Chondrocyte (in vitro differentiated cells): ENCODE measurements around the gene PPFIA1. TPM values are rescaled to one million over a fixed set of nuclear protein-coding genes. Genes with fewer than 3 reads are reported as not detected.

ENCODE experiments used
- DNase-seq: peaks from one replicate; pipeline ENCODE4 v3.0.0; 2021; ENCODE audit warnings: mixed read lengths, low spot score
- H3K27ac Mint-ChIP-seq: one replicate; pipeline ENCODE4 v1.8.0; 2021; ENCODE audit warnings: mild to moderate bottlenecking, moderate library complexity, mixed read lengths; ENCODE audit not compliant: unreplicated experiment
- H3K27me3 Mint-ChIP-seq: 2 replicates; pipeline ENCODE4 v1.8.0; 2021; ENCODE audit warnings: low read depth, mixed read lengths
- H3K36me3 Mint-ChIP-seq: 2 replicates; pipeline ENCODE4 v1.8.0; 2021; ENCODE audit warnings: low read depth, mixed read lengths
- H3K4me1 Mint-ChIP-seq: 2 replicates; pipeline ENCODE4 v1.8.0; 2021; ENCODE audit warnings: low read depth, mild to moderate bottlenecking, mixed read lengths
- H3K4me3 Mint-ChIP-seq: one replicate; pipeline ENCODE4 v1.8.0; 2021; ENCODE audit warnings: mild to moderate bottlenecking, moderate library complexity, mixed read lengths; ENCODE audit not compliant: unreplicated experiment
- H3K9me3 Mint-ChIP-seq: 2 replicates; pipeline ENCODE4 v1.8.0; 2021; ENCODE audit warnings: low read depth, mixed read lengths
- total RNA-seq: library from RNA; stranded (reverse); gene quantifications from 3 replicates; pipeline ENCODE4 v1.2.1, GENCODE V29; 2021
- TF ChIP-seq, protein P1 (sequence below): fragments of 200-600 bp; sonication (generic); IDR thresholded peaks from 2 replicates; pipeline ENCODE4 v1.5.0; 2021; ENCODE audit warnings: antibody characterized with exemption, mild to moderate bottlenecking, moderate library complexity

The PPFIA1 gene
- total RNA-seq, 1 donor from 2014 or later, result 63.5 TPM

DNA sequence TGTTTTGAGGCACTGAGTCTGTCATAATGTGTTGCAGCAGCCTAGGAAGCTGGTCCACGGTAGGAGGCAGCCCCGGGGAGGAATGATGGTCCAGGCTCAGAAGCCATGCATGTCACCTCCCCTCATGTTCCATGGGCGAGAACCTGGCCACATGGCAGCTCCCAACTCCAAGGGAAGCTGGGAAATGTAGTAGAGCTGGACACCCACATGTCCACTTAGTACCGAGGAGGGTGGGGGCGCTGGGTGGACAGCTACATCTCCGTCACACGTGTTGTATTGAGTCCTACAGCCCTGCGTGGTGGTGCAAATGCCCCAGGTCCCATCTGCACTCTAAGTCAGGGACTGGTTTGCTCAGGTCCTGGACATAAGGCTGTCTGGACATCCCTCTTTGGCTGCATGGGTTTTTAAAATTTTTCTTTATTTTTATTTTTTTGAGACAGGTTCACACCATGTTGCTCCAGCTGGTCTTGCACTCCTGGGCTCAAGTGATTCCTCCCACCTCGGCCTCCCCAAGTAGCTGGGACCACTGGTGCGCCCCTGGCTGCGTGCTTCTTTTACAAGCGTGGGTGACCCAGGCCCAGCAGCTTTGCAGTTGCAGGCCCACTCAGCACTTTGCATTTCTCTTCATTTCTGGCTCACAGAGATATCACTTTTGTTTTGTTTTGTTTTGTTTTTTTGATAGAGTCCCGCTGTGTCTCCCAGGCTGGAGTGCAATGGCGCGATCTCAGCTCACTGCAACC is 123.9 kb downstream of the PPFIA1 start:
- Mint-ChIP-seq H3K9me3 (no peaks in the 10 kb centered on the region), H3K4me1 (peaks cover 15% of the 10 kb centered on the region), H3K27ac (no peak overlapping the region), H3K27me3 (no peaks in the 10 kb centered on the region), H3K36me3 (no peaks in the 10 kb centered on the region), H3K4me3 (no peak overlapping the region)
- TF ChIP-seq, protein P1, sequence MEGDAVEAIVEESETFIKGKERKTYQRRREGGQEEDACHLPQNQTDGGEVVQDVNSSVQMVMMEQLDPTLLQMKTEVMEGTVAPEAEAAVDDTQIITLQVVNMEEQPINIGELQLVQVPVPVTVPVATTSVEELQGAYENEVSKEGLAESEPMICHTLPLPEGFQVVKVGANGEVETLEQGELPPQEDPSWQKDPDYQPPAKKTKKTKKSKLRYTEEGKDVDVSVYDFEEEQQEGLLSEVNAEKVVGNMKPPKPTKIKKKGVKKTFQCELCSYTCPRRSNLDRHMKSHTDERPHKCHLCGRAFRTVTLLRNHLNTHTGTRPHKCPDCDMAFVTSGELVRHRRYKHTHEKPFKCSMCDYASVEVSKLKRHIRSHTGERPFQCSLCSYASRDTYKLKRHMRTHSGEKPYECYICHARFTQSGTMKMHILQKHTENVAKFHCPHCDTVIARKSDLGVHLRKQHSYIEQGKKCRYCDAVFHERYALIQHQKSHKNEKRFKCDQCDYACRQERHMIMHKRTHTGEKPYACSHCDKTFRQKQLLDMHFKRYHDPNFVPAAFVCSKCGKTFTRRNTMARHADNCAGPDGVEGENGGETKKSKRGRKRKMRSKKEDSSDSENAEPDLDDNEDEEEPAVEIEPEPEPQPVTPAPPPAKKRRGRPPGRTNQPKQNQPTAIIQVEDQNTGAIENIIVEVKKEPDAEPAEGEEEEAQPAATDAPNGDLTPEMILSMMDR, result no peak
- DNase-seq, result peak; percentile 50

DNA sequence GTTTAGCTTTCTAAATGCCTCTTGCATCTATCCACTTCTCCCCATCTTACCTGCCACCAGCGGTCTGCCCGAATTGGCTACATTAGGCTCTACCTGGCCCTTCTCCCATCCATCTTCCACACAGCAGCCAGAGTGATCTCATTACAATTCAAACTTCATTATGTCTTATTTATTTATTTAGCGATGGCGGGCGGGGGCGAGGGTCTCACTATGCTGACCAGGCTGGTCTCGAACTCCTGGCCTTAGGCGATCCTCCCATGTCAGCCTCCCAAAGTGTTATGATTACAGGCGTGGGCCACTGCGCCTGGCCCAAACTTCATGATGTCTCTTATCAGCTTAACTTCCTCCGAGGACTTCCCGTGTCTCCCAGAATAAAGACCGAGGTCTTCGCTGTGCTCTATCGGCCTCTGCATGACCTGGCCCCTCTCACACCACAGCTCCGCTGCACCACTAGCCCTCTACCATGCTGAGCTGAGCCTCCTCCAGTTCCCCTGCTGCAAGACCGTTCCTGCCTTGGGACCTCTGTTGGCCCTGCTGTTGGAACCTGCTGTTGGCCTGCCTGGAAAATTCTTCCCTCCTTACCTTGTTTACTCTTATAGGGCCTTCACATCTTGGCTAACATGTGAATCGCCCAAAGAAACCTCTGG is 127.0 kb downstream of the PPFIA1 start:
- Mint-ChIP-seq H3K4me1 (peaks cover 34% of the 10 kb centered on the region), H3K9me3 (no peaks in the 10 kb centered on the region), H3K27ac (peak overlapping the region; percentile 73), H3K36me3 (peaks cover 2% of the 10 kb centered on the region), H3K4me3 (peak overlapping the region; percentile 91), H3K27me3 (no peaks in the 10 kb centered on the region)
- DNase-seq, result no peak
- TF ChIP-seq, protein P1, result no peak

DNA sequence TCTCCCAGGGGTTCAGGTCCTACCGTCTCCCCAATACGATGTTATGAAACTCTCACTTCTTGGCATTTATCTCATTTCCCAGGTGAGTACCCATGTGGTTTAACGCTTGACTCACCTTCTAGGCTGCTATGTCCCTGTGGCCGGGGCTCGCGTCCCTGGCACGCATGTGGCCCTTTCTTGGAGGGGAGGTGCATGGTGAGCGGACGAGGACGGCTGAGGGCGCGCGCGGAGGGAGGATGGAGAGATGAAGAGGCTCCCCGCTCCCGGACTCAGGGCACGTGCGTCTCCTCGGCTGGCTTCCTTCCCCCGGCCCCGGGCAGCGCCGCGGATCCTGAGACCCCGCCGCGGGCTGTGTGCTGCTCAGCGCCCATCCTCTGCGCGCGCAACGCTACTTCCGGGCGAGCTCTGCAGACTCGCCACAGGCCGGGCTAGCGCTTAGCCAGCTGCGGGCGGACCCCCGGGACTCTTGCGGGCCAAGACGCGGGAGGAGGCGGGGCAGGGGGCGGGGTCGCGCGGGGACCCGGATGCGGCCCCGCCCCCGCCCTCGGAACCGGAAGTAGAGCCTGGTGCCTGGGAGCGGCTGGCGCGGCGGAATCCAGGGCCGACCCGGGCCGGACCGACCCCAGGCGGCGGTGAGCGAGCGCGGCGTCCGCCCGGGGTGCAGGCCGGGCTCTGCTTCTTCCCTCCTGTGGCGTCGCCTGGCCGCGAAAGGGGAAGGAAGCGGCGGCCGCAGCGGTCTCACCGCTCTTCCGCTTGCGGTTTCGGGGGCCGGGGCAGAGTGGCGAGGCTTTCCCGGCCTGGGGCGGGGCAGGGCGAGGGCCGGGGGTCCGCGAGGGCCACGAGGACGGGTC is 127.7 kb downstream of the PPFIA1 start, which contains the start of gene CTTN:
Gene CTTN, plus strand, starts transcription at position 547 of the 851 bp plus-strand sequence. CDS start 8,769 bp downstream, outside the sequence.
- H3K36me3 Mint-ChIP-seq, result peaks cover 2% of the 10 kb centered on the region
- H3K27ac Mint-ChIP-seq, result peak within 1 kb of the TSS; percentile 97
- no peaks in the 10 kb centered on the region for H3K9me3 Mint-ChIP-seq
- no peak for DNase-seq
- peaks cover 39% of the 10 kb centered on the region for H3K4me1 Mint-ChIP-seq
- no peaks in the 10 kb centered on the region for H3K27me3 Mint-ChIP-seq
- H3K4me3 Mint-ChIP-seq, result peak within 1 kb of the TSS; percentile 91
- TF ChIP-seq, protein P1, result no peak

DNA sequence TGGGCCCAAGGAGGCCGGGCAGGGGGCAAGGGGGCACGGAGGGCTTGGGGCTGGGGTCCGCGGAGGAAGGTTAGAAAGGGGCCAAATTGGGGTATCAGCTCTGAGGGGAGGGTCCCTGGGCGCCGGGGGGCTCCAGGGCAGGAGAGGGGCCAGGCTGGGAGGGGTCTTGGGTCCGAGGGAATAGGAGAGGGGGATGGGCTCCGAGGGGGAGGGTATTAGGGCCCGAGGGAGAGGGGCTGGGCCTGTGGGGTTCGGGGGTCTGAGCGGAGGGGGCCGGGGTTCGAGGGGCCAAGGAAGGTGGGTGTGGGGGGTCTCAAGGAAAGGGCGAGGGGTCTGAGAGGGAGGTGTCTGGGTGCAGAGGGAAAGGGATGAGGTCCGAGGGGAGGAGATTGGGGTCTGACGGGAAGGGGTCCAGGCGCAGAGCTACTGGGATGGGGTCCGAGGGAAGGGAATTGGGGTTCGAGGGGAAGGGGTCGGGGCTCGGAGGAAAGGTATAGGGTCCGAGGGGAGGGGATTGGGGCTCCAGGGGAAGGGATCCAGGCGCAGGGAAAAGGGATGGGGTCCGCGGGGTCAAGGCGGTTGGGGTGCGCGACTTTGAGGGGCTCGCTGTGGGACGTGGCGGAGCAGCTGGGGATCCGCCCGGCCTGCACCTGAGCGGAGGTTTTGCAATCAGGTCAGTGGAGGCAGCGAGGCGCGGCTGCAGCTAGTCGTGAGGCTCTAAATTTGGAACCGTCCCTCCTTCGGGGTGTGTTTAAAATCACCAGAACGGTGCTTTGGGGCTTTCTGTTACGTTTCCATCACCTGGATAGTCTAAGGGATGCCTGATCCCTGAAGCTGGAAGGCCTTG is 128.6 kb downstream of the PPFIA1 start:
- TF ChIP-seq, protein P1, result no peak
- peak overlapping the region; percentile 82 for H3K4me3 Mint-ChIP-seq
- no peaks in the 10 kb centered on the region for H3K9me3 Mint-ChIP-seq
- H3K36me3 Mint-ChIP-seq, result peaks cover 2% of the 10 kb centered on the region
- no peaks in the 10 kb centered on the region for H3K27me3 Mint-ChIP-seq
- peaks cover 39% of the 10 kb centered on the region for H3K4me1 Mint-ChIP-seq
- no peak for DNase-seq
- peak overlapping the region; percentile 97 for H3K27ac Mint-ChIP-seq
